ENCODE measurements around the gene KRT73.

GRCh38 chr12:52578469-52578868, 39.9 kb downstream of the KRT73 start:
- no peak for TF ChIP-seq NANOG (IDR thresholded peaks at IDR 0.05; ENCODE audit: insufficient read depth, low read depth, low read length, poor library complexity, severe bottlenecking)
- TF ChIP-seq, protein P1, sequence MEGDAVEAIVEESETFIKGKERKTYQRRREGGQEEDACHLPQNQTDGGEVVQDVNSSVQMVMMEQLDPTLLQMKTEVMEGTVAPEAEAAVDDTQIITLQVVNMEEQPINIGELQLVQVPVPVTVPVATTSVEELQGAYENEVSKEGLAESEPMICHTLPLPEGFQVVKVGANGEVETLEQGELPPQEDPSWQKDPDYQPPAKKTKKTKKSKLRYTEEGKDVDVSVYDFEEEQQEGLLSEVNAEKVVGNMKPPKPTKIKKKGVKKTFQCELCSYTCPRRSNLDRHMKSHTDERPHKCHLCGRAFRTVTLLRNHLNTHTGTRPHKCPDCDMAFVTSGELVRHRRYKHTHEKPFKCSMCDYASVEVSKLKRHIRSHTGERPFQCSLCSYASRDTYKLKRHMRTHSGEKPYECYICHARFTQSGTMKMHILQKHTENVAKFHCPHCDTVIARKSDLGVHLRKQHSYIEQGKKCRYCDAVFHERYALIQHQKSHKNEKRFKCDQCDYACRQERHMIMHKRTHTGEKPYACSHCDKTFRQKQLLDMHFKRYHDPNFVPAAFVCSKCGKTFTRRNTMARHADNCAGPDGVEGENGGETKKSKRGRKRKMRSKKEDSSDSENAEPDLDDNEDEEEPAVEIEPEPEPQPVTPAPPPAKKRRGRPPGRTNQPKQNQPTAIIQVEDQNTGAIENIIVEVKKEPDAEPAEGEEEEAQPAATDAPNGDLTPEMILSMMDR (IDR thresholded peaks at IDR 0.05; ENCODE audit: control extremely low read depth in 1 of 3, insufficient read depth in 1 of 3, low read depth in 1 of 3, low read length in 3 of 3) = no peak
- no peak for TF ChIP-seq EP300 (IDR thresholded peaks at IDR 0.05; ENCODE audit: borderline replicate concordance in 1 of 2, low read depth in 2 of 2, low read length in 2 of 2)
- TF ChIP-seq POLR2A (IDR thresholded peaks at IDR 0.05; ENCODE audit: control extremely low read depth in 1 of 2, low read depth in 2 of 2, low read length in 2 of 2) = no peak
- TF ChIP-seq TBP (IDR thresholded peaks at IDR 0.05; ENCODE audit: low read depth, low read length) = no peak
- TF ChIP-seq CREB1 (IDR thresholded peaks at IDR 0.05) = no peak
- TF ChIP-seq EGR1 (IDR thresholded peaks at IDR 0.05; ENCODE audit: borderline replicate concordance, low read depth, low read length) = no peak
- TF ChIP-seq RNF2 (IDR thresholded peaks at IDR 0.05; ENCODE audit: borderline replicate concordance, low read depth, low read length, missing control alignments, poor library complexity, severe bottlenecking) = no peak

Measured in H1 (cell line).